ENCODE data around the gene PXN. TPM values are rescaled to one million over a fixed set of nuclear protein-coding genes. Genes with fewer than 3 reads are reported as not detected.

Gene PXN
- total and polyA plus RNA-seq, 2 of the 13 experiments (the other 11 are each of a cell fraction or from before 2014, with no cell fraction given): 13.6 to 14.2 TPM

DNA sequence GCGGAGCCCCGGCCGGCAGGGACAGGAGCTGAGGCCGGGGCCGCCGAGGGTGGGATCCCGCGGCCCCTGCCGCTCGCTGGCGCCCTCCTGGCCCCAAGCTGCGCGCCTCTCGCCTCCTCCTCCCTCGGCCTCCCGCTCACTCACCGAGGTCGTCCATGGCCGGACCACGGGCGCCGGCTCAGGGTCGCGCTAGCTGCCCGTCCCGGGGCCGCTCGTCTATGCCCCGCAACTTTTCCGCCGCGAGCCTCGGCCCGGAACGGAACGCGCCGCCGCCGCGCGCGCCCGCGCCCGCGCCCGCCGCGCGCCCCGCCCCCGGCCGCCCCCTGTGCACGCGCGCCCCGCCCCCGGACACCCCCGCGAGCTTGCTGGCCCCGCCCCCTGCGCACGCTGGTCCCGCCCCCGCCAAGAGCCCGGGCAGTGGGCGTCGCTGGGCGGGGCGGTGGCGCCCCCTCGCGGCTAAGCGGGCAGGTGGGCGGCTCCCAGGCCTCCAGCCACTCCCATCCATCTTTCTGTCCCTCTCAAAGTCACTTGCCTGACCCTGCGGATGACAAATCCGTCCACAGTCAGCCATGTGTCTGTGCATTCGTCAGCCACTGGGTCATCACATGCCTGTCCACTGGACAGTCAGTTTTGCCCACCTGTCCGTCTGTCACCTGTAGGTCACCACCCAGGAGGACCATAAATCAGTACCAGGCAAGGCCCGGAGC, at the start of gene PXN (continued):
- TF ChIP-seq, protein P1, sequence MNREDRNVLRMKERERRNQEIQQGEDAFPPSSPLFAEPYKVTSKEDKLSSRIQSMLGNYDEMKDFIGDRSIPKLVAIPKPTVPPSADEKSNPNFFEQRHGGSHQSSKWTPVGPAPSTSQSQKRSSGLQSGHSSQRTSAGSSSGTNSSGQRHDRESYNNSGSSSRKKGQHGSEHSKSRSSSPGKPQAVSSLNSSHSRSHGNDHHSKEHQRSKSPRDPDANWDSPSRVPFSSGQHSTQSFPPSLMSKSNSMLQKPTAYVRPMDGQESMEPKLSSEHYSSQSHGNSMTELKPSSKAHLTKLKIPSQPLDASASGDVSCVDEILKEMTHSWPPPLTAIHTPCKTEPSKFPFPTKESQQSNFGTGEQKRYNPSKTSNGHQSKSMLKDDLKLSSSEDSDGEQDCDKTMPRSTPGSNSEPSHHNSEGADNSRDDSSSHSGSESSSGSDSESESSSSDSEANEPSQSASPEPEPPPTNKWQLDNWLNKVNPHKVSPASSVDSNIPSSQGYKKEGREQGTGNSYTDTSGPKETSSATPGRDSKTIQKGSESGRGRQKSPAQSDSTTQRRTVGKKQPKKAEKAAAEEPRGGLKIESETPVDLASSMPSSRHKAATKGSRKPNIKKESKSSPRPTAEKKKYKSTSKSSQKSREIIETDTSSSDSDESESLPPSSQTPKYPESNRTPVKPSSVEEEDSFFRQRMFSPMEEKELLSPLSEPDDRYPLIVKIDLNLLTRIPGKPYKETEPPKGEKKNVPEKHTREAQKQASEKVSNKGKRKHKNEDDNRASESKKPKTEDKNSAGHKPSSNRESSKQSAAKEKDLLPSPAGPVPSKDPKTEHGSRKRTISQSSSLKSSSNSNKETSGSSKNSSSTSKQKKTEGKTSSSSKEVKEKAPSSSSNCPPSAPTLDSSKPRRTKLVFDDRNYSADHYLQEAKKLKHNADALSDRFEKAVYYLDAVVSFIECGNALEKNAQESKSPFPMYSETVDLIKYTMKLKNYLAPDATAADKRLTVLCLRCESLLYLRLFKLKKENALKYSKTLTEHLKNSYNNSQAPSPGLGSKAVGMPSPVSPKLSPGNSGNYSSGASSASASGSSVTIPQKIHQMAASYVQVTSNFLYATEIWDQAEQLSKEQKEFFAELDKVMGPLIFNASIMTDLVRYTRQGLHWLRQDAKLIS (CRISPR knock-in tag; IDR thresholded peaks at IDR 0.05): no peak
- TF ChIP-seq HDAC2 (CRISPR knock-in tag; IDR thresholded peaks at IDR 0.05): peak; percentile 39; the same call in 1 of the 2 replicates
- TF ChIP-seq ZNF382 (CRISPR knock-in tag; IDR thresholded peaks at IDR 0.05; ENCODE audit: borderline replicate concordance): no peak
- peak; percentile 24; the same call in 1 of the 2 replicates for TF ChIP-seq ZNF335 (CRISPR knock-in tag; IDR thresholded peaks at IDR 0.05)
- no peak for TF ChIP-seq FOXO1 (CRISPR knock-in tag; IDR thresholded peaks at IDR 0.05)
- no peak for TF ChIP-seq CERS6 (CRISPR knock-in tag; IDR thresholded peaks at IDR 0.05)
- TF ChIP-seq MYNN (CRISPR knock-in tag; IDR thresholded peaks at IDR 0.05; ENCODE audit: low read depth): no peak
- no peak for TF ChIP-seq TP53 (CRISPR knock-in tag; conservative IDR thresholded peaks at IDR 0.05)
- TF ChIP-seq, protein P2, sequence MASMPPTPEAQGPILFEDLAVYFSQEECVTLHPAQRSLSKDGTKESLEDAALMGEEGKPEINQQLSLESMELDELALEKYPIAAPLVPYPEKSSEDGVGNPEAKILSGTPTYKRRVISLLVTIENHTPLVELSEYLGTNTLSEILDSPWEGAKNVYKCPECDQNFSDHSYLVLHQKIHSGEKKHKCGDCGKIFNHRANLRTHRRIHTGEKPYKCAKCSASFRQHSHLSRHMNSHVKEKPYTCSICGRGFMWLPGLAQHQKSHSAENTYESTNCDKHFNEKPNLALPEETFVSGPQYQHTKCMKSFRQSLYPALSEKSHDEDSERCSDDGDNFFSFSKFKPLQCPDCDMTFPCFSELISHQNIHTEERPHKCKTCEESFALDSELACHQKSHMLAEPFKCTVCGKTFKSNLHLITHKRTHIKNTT (CRISPR knock-in tag; IDR thresholded peaks at IDR 0.05): no peak
- TF ChIP-seq ATRX (CRISPR knock-in tag; IDR thresholded peaks at IDR 0.05; ENCODE audit: borderline replicate concordance): no peak
- TF ChIP-seq CREB1 (IDR thresholded peaks at IDR 0.05): no peak
- TF ChIP-seq CREB1 (CRISPR knock-in tag; IDR thresholded peaks at IDR 0.05): no peak
- TF ChIP-seq KLF13 (CRISPR knock-in tag; IDR thresholded peaks at IDR 0.05): no peak
- no peak for TF ChIP-seq ZNF205 (CRISPR knock-in tag; IDR thresholded peaks at IDR 0.05)
- TF ChIP-seq YY1 (IDR thresholded peaks at IDR 0.05; ENCODE audit: insufficient read depth, insufficient replicate concordance, low read depth, low read length): peak; percentile 65
- TF ChIP-seq MATR3 (CRISPR knock-in tag; IDR thresholded peaks at IDR 0.05): no peak
- no peak for TF ChIP-seq ELF4 (CRISPR knock-in tag; IDR thresholded peaks at IDR 0.05; ENCODE audit: borderline replicate concordance)
- no peak for TF ChIP-seq ZNF660 (CRISPR knock-in tag; IDR thresholded peaks at IDR 0.05; ENCODE audit: borderline replicate concordance, low read depth)
- no peak for TF ChIP-seq FOSL1 (CRISPR knock-in tag; IDR thresholded peaks at IDR 0.05; ENCODE audit: borderline replicate concordance)
- TF ChIP-seq REL (CRISPR knock-in tag; conservative IDR thresholded peaks at IDR 0.05): no peak
- no peak for TF ChIP-seq ZNF101 (CRISPR knock-in tag; IDR thresholded peaks at IDR 0.05; ENCODE audit: borderline replicate concordance, low read depth)
- no peak for TF ChIP-seq GTF2F1 (IDR thresholded peaks at IDR 0.05; ENCODE audit: low read length)
- peak; percentile 45; the same call in 1 of the 2 replicates for TF ChIP-seq YEATS2 (CRISPR knock-in tag; IDR thresholded peaks at IDR 0.05; ENCODE audit: borderline replicate concordance)
- TF ChIP-seq HOXA9 (CRISPR knock-in tag; IDR thresholded peaks at IDR 0.05; ENCODE audit: borderline replicate concordance): 0 out of 2 replicates have a peak, but pooled peaks have one; percentile 56
- no peak for TF ChIP-seq THYN1 (CRISPR knock-in tag; IDR thresholded peaks at IDR 0.05; ENCODE audit: borderline replicate concordance, low read depth)
- no peak for TF ChIP-seq NFRKB (IDR thresholded peaks at IDR 0.05)
- TF ChIP-seq HOXA3 (CRISPR knock-in tag; IDR thresholded peaks at IDR 0.05): peak; percentile 37; the same call in 1 of the 2 replicates

Measured in HepG2 (cell line).